Psoas muscle (tissue), 8 donors: ENCODE results near the gene RAB14. TPM values are rescaled to one million over a fixed set of nuclear protein-coding genes. Genes with fewer than 3 reads are reported as not detected.

Source experiments
- ATAC-seq, 4 donors: fragments of 200-7000 bp; cut with Tn5 transposase; one replicate each; pipeline ENCODE4 v1.9.1; 2020; ENCODE audit warnings: moderate library complexity in 3 of 4, mild to moderate bottlenecking in 2 of 4
- DNase-seq, 2 donors: peaks; one replicate each; pipeline ENCODE4 v3.0.0-alpha.2; 2020
- H3K27ac ChIP-seq: fragments of 200-600 bp; one replicate; pipeline ENCODE4 v1.8.0; 2022
- H3K27me3 ChIP-seq, 3 donors: fragments of 200-600 bp in 1 of 3; one replicate each; pipeline versions ENCODE4 v1.6.1 to v1.8.0; 2013 to 2022; ENCODE audit warnings: low read length in 2 of 3, mild to moderate bottlenecking in 2 of 3, moderate library complexity in 1 of 3; ENCODE audit not compliant: insufficient read depth in 3 of 3
- H3K36me3 ChIP-seq, 2 donors: fragments of 200-600 bp in 1 of 2; one replicate each; pipeline versions ENCODE4 v1.6.1 to v1.8.0; 2013 to 2022; ENCODE audit warnings: low read depth in 1 of 2, mild to moderate bottlenecking in 1 of 2, moderate library complexity in 1 of 2; ENCODE audit not compliant: insufficient read depth in 1 of 2
- H3K4me1 ChIP-seq: fragments of 200-600 bp; one replicate; pipeline ENCODE4 v1.8.0; 2022
- H3K4me3 ChIP-seq: fragments of 200-600 bp; one replicate; pipeline ENCODE4 v1.8.0; 2022; ENCODE audit warnings: mild to moderate bottlenecking
- H3K9me3 ChIP-seq: fragments of 200-600 bp; one replicate; pipeline ENCODE4 v1.8.0; 2022
- WGBS, 3 donors: extraction: QIAGEN DNeasy Blood & Tissue Kit; methylation state at CpG; one replicate each; pipeline versions ENCODE4 v1.1.6 to v1.1.7; 2013; 5-methylcytosine and 5-hydroxymethylcytosine counted together
- intact Hi-C, 2 donors: fragments of 100-400 bp; cut with DNase I; formaldehyde crosslinking; loops; one replicate each; pipeline versions ENCODE4 v1.11.0 to v1.14.2; 2022
- polyA plus RNA-seq, 3 donors: library from polyadenylated mRNA; stranded (reverse); fragments of 200-250 nt; gene quantifications; one replicate each; pipeline ENCODE4 v1.2.3, GENCODE V29; 2013
- total RNA-seq, 4 donors: library from RNA; stranded (reverse); fragmentation: NEBNext Ultra II Directional in 2 of 4; extraction: Animal tissue kit (Norgen Biotek cat#: 25700) in 2 of 4; gene quantifications; one replicate each; pipeline versions ENCODE4 v1.2.1 to v1.2.4, GENCODE V29; 2021 to 2023
- TF ChIP-seq, protein P1 (sequence below): fragments of 200-600 bp; IDR thresholded peaks from one replicate; pipeline ENCODE4 v1.8.0; 2022; ENCODE audit warnings: antibody characterized with exemption
- donor health status: healthy with polysubstance abuse.
- donor health status: DM: no; HTN: no; CAD: no; lungs with moderate emphysema.
- donor health status: Bipolar disorder and iron deficiency.
- donor health status: healthy.
- donor health status: DM: yes; HTN: yes; CAD: no.
- donor health status: DM: no; HTN: no; CAD: no.
- donor health status: DM: no; HTN: no; CAD: no.
- donor health status: DM: yes; HTN: yes; CAD: no.

RAB14 gene
- total and polyA plus RNA-seq, 7 donors: 17.6 to 51.5 (median 43.6) TPM

DNA sequence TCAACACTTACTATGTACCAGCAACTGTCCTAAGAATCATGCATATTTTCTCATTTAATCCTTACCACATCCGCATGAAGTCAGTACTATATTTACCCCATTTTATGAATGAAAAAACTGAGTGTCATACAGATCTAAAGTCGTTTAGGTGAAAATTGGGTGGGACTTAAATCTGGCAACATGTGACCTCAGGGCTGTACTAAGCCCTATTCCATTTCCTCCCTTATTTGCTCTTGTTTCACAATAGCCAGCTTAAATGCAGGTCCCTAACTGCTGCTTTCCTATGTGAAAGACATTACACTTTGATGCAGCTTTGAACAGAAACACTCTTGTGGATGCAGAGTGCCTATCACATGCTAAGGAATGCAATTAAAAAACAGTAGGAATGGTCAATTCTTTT, 2.5 kb upstream of the RAB14 start:
- H3K27me3 ChIP-seq: no peaks in the 10 kb centered on the region
- ATAC-seq (no peak), DNase-seq (no peak)
- H3K4me1 ChIP-seq: peaks cover 12% of the 10 kb centered on the region
- intact Hi-C loops: no loop called here
- H3K4me3 ChIP-seq: no peak overlapping the region
- TF ChIP-seq, protein P1, sequence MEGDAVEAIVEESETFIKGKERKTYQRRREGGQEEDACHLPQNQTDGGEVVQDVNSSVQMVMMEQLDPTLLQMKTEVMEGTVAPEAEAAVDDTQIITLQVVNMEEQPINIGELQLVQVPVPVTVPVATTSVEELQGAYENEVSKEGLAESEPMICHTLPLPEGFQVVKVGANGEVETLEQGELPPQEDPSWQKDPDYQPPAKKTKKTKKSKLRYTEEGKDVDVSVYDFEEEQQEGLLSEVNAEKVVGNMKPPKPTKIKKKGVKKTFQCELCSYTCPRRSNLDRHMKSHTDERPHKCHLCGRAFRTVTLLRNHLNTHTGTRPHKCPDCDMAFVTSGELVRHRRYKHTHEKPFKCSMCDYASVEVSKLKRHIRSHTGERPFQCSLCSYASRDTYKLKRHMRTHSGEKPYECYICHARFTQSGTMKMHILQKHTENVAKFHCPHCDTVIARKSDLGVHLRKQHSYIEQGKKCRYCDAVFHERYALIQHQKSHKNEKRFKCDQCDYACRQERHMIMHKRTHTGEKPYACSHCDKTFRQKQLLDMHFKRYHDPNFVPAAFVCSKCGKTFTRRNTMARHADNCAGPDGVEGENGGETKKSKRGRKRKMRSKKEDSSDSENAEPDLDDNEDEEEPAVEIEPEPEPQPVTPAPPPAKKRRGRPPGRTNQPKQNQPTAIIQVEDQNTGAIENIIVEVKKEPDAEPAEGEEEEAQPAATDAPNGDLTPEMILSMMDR: no peak
- no peak overlapping the region for H3K27ac ChIP-seq
- 65 to 76% (median 74%) methylated on average over 2 of the region's 2 CpGs for WGBS, 3 donors
- H3K36me3 ChIP-seq: no peaks in the 10 kb centered on the region
- no peaks in the 10 kb centered on the region for H3K9me3 ChIP-seq

DNA sequence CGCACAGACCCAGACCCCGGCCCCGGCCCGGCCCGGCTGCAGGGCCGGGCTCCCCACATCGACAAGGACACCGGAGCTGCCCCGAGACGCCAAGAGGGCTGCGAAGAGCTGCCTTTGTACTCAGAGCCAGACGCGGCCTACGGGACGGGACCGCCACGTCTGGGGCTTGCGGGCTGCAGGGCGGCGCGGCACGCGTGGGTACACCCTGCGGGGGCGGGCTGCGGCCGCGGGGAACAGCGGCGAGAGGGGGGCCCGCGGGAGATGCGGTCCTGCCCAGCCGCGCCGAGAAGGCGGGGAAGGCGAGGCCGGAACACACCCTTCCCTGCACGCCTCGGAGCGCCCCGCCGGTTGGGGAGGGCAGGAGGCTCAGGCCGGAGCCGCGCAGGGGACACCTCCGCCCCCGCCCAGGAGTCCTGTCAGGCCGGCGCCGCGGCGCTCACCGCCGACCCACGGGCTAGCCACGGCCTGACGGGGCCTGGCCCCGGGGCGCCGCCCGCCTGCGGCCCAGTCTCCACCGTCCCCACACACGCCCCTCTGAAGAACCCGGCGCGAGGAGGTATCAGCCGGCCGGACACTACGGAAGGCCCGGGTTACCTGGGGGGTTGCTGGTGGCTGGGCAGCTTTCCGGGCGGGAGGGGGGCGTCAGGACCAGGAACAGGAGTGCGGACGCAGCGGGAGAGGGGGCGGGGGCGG, 478 bp downstream of the RAB14 start:
- intact Hi-C loops: no loop called here
- Histone ChIP-seq H3K27me3 (no peaks in the 10 kb centered on the region), H3K4me3 (peak overlapping the region; percentile 96), H3K36me3 (no peaks in the 10 kb centered on the region), H3K27ac (peak overlapping the region; percentile 92), H3K9me3 (no peaks in the 10 kb centered on the region), H3K4me1 (peaks cover 42% of the 10 kb centered on the region)
- DNase-seq (peak; percentile 57 to 64), ATAC-seq (peak; percentile 49 to 66 (median 56))
- WGBS, 3 donors: 0 to 1% (median 1%) methylated on average over 45 to 81 of the region's 81 CpGs
- TF ChIP-seq, protein P1: no peak

DNA sequence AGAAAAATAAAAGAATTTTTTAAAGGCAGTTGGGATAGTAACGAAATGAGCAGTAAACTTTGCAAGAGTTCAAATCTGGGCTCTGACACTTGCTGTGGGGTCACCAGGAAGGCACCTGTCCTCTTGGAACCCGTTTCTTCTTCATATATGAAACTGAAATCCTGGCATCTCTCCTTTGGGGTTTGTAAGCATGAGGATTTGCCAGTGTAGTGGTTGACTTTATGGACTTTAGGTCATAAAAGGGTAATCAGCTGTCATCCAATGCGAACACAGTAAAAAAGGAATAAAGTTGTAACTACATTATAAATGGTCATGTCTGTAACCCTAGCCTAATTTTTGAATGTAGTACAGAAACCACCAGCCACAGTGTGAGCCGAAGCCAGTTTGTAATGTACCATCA, 1.3 kb downstream of the RAB14 start:
- Histone ChIP-seq H3K27me3 (no peaks in the 10 kb centered on the region), H3K4me3 (peak overlapping the region; percentile 96), H3K9me3 (no peaks in the 10 kb centered on the region), H3K27ac (peak overlapping the region; percentile 92), H3K4me1 (peaks cover 50% of the 10 kb centered on the region), H3K36me3 (no peaks in the 10 kb centered on the region)
- DNase-seq (no peak), ATAC-seq (no peak)
- TF ChIP-seq, protein P1: no peak
- intact Hi-C loops: no loop called here
- WGBS, 3 donors: 9 to 19% (median 10%) methylated on average over 4 of the region's 4 CpGs

DNA sequence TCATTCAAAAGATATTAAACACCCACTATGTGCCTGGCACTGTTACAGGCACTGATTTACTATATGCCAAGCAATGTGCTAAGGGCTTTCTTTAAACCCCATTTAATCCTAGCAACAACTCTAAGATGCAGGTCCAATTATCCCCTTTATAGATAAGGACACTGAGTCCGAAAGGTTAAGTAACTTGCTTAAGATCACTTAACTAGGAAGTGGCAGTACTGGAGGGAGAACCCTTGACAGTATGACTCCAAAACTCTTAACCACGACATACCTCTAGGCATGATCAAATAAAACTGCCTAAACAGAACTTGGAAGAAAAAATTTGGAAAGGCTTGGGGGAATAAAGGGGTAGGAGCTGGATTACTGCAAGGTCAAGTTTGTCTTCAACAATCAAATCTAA, 1.7 kb downstream of the RAB14 start:
- 13 to 33% (median 23%) methylated on average over 2 of the region's 2 CpGs for WGBS, 3 donors

More for the DNA sequence above, 1.7 kb downstream of the RAB14 start:
- TF ChIP-seq, protein P1: no peak
- H3K9me3 ChIP-seq: no peaks in the 10 kb centered on the region
- H3K4me3 ChIP-seq: peak overlapping the region; percentile 96
- H3K27me3 ChIP-seq: no peaks in the 10 kb centered on the region
- intact Hi-C loops: no loop called here
- H3K27ac ChIP-seq: peak overlapping the region; percentile 1
- DNase-seq (no peak), ATAC-seq (no peak)
- no peaks in the 10 kb centered on the region for H3K36me3 ChIP-seq
- H3K4me1 ChIP-seq: peaks cover 54% of the 10 kb centered on the region
